Midbrain (tissue), 1 donor: ENCODE measurements around the gene ADARB2.

Experiments
- DNase-seq: peaks from one replicate; lab custom pipeline; 2025; lab: John Stamatoyannopoulos, UW

The ADARB2 gene

DNA sequence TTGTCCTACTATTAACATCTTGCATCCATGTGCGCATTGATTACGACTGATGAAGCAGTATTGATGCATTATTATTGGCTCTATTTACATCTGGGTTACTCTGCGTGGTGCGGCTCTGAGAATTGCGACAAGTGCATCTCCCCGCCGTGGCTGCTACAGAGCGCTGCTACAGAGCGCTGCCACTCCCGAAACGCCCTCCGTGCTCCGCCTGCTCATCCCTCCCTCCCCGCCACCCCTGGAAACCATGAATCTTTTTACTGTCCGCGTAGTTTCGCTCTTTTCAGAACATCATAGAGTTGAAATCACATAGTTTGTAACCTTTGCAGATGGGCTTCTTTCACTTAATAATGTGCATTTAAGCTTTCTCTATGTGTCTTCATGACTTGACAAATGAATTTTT lies 74.1 kb downstream of the ADARB2 start:
- no peak for DNase-seq

DNA sequence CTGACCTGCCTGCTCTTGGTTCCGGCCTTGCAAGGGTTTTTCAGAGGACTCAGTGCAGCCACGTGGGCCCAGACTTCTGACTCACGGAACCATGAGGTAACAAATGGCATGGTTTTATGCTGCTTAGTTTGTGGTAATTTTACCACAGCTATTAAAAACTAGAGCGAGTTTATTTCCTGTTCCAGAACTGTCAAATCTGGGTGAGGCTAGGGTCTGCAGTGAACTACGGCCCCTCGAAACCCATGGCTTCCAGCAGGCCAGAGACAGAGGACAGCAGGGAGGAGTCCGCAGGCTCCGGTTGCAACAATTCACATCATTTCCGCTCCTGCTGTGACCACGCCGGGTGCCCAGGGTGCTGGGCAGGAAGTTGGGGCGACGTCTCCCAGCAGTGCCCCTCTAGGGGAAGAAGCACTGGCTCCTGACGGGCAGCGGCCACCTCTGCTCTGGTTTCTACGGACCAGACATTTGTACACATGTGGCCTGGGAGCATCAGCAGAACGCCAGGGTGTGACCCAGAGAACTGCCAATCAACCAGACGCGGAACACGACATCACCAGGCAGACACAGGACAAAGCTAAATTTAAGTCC lies 74.8 kb downstream of the ADARB2 start:
- DNase-seq = no peak

DNA sequence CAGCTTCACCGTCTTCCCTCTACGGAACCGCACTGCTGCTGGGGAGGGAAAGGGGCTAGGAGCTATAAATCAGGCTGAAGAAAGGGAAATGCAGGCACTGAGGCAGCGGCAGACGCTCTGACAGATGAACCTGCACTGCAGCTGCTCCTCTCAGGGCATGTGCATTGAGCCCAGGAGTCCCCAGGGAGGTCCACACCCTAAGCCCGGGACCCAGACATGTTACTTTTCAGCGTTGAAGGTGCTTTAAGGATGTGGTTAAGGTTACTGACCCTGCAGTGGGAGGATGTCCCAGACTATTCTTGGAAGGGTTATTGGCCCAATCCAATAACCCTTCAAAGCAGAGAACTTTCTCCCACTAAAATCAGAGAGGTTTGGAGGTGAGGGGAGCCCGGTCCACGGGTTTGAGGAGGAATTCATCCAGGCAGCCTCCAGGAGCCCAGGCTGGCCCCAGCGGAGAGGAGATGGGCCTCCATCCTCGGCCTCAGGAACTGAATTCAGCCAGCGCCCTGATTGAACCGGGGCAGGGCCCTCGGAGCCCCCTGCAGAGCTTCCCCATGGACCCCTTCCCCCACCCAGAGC lies 75.4 kb downstream of the ADARB2 start:
- no peak for DNase-seq

DNA sequence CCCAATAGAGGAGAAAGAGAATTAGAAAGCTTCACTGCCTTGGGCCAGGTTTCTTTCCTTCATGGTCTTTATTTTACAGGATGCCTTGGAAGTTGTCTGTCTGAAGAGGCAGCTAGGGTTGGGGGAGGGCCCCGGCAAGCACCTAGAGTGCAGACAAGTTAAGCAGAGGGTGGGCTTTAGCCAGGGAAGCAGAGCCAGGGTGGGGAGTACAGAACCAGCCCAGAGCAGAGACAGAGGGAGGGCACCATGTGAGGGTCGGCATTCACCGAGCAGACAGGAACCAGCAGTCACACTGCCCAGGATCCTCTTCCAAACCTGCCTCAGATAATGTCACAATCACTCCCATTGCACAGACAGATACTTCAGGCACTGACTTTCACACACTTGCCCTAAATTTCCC lies 75.9 kb downstream of the ADARB2 start:
- no peak for DNase-seq

DNA sequence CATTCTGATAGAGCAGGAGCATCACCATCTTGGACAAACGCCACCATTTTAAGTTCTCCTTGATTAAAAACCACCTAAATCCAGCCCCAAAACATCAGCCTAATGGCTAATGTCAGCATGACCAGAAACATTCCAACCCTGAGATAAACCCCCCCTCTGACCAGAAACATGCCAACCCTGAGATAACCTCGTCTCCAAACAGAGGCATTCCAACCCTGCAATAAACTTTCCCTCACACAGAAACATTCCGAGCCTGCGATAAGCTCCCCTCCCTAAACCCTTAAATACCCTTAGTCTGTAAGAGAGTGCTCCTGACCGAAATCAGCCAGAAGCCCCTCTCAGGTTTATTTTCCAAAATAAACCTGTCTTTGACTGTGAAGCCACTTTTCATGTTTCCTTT lies 76.5 kb downstream of the ADARB2 start:
- no peak for DNase-seq

DNA sequence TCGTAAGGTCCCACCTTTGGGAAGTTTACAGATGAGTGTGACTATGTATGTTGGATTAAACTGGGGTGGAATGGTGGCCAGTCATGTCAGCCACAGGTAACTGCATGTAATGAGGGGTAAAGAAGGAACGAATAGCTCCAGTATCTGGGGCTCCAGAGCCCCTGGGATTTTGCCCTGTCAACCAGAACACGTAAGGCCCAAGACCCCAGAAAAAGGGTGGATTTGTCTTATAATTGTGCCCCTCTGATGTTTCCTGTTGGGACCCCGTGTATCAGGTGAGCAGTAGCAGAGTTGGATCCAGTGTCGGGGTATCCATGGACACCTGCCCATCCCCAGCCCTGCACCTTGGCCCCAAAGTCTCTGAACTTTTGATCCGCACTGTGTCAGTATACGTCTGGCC lies 76.9 kb downstream of the ADARB2 start:
- no peak for DNase-seq

DNA sequence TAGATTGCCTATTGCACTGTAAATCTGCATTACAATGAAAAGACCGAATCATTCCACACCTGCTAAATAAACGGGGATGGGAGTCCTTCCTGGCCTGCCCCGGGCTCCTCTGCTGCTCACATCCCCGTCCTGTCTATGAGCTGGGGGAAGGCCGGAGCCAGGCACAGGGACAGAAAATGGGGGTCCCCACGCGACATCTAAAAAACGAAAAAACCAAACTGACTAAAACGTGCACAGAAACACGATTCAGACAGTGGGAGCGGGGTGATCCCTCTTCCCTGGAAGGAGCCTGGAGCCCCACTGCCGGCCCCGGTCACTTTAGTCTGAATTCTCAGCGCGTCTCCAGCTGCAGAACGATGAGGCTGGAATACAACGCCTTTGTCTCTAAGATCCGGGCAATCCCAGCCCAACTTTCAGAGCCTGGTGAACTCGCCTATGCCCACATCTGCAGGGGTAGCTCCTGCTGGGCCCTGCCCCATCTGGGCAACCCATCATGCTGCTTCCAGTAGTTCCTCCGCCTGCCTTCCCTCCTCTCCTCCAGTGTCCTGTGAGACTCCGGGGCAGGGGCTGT lies 78.0 kb downstream of the ADARB2 start:
- no peak for DNase-seq

DNA sequence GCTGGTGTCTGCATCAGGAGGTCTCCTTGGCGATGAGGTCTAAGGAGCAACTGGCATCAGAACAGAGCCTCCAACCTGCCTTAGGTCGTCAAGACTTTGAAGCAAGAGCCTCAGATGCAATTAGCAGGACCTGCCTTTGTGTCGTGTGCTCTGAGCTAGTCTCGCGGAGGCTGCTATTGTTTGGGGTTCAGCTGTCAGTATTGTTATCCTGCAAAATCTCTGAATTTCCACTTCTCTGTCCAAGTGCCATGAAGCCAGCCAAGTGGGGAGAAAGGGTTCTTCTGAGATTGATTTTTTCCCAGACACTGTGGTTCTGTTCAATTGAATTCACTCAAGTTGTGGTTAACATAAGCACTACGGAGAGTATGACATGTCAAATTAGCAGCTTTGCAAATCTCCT lies 78.7 kb downstream of the ADARB2 start:
- DNase-seq = no peak

DNA sequence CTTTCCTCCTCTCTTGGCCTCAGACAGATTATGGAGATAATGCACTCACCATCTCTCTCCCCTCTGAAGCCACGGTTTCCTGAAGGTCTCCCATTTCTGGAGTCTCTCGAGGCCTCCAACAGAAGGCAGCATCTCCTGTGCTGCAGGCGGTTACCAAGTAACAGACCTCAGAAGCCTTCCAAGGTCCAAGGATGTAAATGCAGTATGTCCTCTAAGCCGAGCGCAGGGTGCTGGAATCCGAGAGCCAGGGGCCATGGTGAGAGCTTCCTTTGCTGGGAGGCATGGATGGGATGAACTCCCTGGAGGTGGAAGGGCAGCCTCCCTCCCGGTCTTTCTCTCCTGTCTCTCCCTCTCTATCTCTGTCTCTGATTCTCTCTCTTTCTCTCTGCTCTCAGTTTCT lies 79.8 kb downstream of the ADARB2 start:
- DNase-seq = no peak

DNA sequence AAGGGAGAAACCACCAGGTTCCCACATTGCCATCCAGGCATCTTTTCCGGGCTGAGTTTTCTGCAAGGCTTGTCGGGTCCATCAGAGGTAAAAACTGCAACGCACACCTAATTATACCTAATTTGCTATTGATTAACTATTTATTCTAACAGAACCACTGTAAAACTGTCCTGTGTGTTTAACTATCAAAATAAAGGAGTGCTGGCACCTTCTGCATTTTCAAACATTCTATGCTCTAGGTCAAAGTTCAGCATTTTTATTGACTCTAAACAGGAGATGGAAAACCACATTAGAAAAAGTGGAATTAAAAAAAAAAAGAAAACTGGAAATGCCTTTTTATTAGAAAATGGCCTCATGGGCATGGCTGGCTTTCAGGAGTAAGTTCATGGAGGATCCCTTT lies 82.0 kb downstream of the ADARB2 start:
- no peak for DNase-seq

DNA sequence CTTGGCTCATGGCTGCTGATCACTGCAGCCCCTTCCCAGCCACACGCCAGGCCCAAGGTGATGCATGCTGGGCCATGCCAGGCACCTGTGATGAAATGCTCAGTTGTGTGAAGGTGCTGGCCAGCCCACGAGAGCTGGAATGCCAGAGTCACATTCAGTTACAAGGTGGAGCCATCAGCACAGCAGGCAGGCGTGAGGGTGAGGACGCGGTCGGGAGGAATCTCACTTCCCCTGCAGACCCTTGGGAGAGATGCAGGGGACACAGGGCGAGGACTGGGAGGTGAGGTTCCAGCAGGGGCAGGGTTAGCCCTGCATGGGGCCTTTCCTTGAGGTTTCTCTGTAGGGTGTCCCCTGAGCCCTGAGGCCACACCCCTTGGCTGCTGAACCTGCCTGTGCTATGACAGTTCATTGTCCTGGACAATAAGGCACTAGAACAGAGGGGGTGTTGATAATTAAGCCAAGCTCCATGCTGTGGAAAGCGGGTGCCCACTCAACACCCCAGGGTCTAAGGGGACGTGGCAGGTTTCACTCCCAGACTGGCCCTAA lies 82.4 kb downstream of the ADARB2 start:
- DNase-seq = no peak

DNA sequence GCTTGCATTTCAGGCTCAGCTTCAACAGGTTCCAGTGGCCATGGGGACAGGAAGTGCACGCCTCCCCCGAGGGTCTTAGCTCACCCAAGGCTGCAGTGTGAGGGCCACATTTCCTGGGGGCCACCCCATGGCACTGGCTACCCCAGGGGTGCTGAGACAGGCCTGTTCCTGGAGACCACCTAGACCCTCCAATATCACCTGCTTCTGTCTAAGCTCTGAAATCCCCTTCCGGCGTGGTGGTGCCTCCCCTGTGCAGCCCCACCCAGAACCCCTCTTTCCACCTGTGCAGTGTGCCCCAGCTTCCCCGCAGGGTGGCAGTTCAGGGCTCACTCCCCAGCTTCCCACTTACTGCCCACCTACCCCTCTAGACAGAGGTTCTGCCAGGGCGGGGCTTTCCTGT lies 83.1 kb downstream of the ADARB2 start:
- no peak for DNase-seq

DNA sequence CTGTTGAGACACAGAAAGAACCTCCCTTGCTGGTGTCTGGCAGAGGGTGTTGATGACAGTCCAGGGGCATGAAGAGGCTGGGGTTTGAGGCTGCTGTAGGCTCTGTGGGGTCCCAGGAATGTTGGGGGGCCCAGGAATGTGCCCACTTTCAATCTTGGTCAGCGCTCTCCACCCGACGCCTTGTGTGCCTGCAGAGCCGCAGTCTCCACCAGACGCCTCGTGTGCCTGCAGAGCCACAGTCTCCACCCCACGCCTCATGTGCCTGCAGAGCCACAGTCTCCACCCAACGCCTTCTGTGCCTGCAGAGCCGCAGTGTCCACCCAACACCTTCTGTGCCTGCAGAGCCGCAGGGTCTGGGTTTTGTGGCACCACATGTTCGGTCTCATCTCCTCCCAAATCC lies 84.0 kb downstream of the ADARB2 start:
- no peak for DNase-seq

DNA sequence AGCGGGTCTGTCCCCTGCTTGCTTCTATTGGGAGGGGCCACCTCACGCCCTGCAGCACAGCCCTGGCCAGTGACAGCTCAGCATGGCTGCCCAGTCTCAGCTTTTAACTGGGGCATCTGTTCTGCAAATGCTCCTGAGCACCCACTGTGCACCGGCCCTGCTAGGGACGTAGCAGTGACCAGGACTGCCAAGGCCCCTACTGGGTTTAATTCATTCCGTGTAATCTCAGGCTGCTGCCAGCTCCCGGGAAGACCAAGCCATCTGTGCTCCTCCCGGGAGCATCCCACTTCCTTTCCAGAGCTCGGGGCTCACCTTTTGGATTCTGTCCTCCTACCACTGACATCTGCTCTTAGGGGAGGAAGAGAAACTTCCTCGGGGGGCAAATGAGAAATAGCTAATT lies 85.2 kb downstream of the ADARB2 start:
- DNase-seq = no peak

DNA sequence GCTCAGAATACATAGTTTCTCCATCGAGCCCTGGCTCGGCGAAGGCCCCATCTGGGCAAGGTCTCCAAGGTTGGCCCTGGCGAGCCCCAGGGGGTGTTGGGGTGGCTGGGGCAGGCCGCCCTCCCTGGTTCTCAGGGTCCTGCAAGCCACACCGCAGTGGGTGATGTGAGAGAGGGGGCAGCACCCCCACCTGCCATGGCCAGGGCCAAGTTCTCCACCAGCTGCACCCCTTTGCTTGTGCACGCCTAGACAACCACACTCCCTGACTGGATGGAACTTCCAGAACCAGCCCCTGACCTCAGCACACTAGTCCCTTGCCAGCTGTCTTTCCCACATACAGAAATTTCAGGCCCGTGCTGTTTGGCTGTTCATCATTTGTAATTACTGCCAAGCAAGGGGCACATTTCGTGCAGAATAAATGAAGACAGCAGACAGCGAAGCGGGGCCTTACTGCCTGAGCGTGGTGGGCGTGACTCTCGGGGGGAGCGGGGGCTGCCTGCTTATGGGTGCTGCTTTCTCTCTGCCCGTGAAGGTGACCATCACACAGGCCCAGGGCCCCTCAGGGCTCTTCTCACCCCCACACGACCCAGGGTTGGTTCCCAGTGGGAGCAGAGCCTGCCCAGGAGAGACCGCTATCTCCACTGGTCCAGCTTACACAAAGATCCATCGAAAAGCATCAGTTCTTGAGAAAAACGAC lies 85.9 kb downstream of the ADARB2 start:
- no peak for DNase-seq

DNA sequence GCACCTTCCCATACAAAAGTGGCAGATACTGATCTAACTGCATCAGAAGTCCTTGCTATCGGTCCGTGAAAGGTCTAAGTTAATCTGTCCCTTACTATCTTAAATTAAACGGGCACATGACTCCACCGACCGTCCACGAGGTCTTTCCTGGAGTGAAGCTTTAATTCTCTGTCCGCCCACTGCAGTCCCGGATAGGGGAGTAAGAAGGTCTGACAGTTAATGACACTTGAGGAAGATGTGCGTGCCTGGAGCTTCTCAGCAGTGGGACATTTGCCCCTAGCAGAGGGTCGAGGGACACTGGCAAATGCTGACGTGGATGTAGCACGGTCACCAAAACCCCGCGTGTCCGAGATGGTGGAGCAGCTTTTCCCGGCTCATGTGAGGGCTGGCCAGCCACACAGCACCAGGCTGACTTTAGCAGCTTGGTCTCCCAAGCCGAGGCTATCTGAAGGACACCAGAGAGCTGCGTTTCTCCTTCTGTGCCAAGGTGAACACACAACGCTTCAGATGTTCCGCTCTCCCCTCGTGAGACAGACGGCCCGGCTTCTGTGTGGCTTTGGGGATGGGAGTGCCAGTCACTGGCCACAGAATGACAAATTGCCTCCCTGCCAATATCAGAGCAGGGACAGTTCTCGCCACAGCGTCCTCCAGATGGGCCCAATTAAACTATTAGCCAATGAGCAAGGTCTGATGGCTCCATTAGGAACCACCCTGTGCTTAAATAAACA lies 86.6 kb downstream of the ADARB2 start:
- DNase-seq = no peak

DNA sequence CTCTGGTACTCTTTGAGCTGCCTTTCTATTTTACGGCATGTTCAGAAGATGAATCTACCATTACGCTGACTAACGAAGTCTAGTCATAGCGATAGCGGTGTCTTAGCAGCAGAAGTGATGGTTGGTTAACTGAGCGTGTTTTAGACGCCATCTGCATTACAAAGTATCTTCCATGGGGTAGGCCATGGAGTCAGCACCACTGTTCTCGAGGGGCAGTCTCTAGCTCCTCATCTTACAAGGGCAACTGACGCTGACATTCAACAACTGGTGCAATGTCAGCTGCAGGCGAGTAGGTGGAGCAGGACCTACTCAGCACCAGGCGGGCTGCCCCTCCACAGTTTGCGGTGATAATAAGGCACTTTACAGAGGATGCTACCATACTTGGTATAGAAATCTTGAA lies 88.7 kb downstream of the ADARB2 start:
- DNase-seq = no peak

DNA sequence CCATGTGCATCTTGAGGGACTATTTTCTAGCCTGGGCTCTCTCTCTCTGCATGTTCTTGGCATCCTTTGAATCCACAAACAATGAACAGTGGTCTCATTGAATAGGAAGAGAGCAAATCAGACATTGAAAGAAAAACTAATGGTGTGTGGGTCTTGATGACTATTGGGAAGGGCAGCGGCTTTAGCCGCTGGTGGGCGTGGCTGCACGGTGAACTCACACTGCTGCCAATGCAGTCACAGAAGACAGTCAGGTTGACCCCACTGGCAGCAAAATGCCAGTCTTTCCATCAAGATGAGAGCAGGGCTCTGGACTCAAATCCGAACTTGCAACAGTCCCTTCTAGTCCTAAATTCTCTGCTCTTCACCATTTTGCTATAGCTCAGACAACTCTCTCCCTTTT lies 91.0 kb downstream of the ADARB2 start:
- no peak for DNase-seq

DNA sequence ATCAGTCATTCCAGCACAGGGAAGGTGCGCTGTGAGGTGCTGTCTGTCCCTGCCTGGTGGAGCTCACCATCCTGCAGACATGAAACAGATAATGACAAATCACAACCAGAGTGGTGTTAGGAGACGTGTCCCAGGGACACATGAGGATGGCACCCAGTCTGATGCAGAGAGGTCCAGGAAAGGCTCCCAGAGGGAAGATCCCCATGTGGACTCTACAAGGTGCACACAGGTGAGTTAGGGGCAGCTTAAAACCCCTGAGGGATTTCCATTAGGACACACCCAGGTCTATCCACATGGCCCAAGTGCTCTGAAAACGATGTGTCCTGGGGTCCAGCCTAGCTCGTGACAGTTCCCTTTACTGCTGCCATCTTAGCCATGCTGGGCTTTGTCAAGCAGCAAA lies 91.4 kb downstream of the ADARB2 start:
- DNase-seq = no peak

DNA sequence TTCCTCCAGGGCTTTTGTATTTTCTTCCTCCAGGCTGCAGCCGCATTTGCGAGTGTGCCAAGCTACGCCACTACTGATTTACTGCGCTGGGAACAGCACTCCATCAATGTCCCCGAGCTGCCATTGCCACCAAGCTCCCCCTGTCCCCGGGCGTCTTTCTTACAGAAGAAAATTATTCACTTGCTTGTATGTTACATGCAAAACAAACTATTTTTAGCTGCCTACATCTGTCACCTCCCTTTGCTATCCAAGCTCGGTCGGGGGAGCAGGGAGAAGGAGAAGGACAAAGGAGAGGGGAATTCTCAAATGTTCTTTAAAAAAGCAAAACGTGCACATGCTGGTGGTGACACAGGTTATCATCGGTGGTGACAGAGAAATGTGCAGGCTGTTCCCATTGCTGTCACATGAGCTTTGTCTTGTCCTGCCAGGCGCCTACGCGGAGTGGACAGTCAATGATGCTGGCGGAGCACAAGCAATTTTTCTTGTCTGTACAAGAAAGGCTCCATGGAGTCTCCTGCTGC lies 93.1 kb downstream of the ADARB2 start:
- peak; percentile 7 for DNase-seq

DNA sequence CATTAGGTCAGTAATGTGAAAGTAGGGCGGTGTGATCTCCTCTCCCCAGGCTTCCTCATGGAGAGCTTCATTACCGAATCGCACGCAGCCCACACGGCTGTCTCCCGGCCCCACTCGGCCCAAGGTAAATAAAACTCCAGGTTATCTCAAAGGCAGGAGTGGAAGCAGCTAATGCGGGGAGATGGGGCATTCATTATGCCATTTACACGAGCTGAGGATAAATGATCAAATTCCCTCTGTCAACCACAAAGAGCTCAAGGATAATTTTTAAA lies 93.5 kb downstream of the ADARB2 start:
- DNase-seq = no peak

DNA sequence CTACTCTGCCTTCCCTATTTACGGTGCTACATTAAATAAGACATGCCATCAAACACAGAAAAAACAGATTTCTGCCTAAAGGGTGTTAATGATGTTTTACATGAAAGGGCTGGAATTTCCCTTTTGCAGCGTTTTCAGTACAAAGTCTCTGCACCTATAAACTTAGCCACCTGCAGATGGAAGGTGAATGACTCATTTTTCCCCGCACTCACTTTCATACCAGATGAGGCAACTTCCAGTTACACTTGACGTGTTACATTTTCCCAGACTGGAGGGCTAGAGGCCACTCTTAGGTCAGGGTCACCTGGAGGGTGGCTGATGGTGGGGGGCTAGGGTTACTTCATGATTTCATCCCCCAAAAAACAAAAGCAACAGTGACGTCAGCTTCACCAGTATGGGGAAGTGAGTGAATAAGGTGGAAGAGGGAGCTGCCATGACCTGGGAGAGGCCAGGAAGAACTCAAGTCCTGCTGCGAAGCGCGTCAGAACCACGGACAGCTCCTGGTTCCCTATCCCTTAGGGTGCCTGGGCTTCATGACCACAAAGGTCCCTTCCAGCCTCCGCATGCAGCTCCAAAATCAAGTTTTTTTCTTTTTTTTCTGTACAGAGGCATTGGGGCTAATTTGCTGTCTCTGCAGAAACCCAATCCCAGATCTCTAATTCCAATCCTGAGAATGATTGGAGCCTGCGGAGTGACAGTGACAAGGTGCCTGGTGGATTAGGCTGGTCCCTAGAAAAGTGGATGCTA lies 94.0 kb downstream of the ADARB2 start:
- DNase-seq = no peak
